HG03060 (cell line): ENCODE measurements around the gene PARD3.

Experiments
- ATAC-seq: cut with Tn5 transposase; IDR thresholded peaks from one replicate; pipeline ENCODE4 v1.9.1; 2021; ENCODE audit warnings: low read depth, moderate number of reproducible peaks; ENCODE audit not compliant: unreplicated experiment

PARD3 gene

GRCh38 chr10:34340934-34341333 is 474.2 kb downstream of the PARD3 start:
- no peak for ATAC-seq

- no peak for ATAC-seq
Measured at GRCh38 chr10:34339816-34340553, 475.1 kb downstream of the PARD3 start.

GRCh38 chr10:34337917-34338316 is 477.2 kb downstream of the PARD3 start:
- ATAC-seq: no peak

GRCh38 chr10:34335960-34336690 is 479.0 kb downstream of the PARD3 start:
- ATAC-seq: no peak

GRCh38 chr10:34334908-34335307 is 480.2 kb downstream of the PARD3 start:
- no peak for ATAC-seq

GRCh38 chr10:34333513-34333912 is 481.6 kb downstream of the PARD3 start:
- ATAC-seq: no peak

GRCh38 chr10:34327184-34327583 is 487.9 kb downstream of the PARD3 start:
- ATAC-seq: no peak

- no peak for ATAC-seq
Measured at GRCh38 chr10:34323192-34323591, 491.9 kb downstream of the PARD3 start.

- no peak for ATAC-seq
Measured at GRCh38 chr10:34320265-34320664, 494.8 kb downstream of the PARD3 start.

- no peak for ATAC-seq
Measured at GRCh38 chr10:34319197-34319846, 495.8 kb downstream of the PARD3 start.

GRCh38 chr10:34316154-34316553 is 498.9 kb downstream of the PARD3 start:
- no peak for ATAC-seq

GRCh38 chr10:34314457-34314856 is 500.6 kb downstream of the PARD3 start:
- ATAC-seq: no peak

GRCh38 chr10:34313888-34314287 is 501.2 kb downstream of the PARD3 start:
- no peak for ATAC-seq

GRCh38 chr10:34313353-34313752 is 501.7 kb downstream of the PARD3 start:
- ATAC-seq: no peak

- no peak for ATAC-seq
Measured at GRCh38 chr10:34311679-34312078, 503.4 kb downstream of the PARD3 start.

- ATAC-seq: no peak
Measured at GRCh38 chr10:34310234-34310633, 504.9 kb downstream of the PARD3 start.

- ATAC-seq: no peak
Measured at GRCh38 chr10:34305189-34305588, 509.9 kb downstream of the PARD3 start.

GRCh38 chr10:34303022-34303421 is 512.1 kb downstream of the PARD3 start:
- ATAC-seq: no peak

- ATAC-seq: no peak
Measured at GRCh38 chr10:34299105-34299611, 515.9 kb downstream of the PARD3 start.

GRCh38 chr10:34298346-34298818 is 516.7 kb downstream of the PARD3 start:
- ATAC-seq: no peak
